CD4-positive, alpha-beta T cell treated with Interleukin-2 at 100 ng/mL for 4 hours (primary cell): ENCODE results near the gene NRSN2.

Experiments
- DNase-seq: peaks from one replicate; pipeline ENCODE4 v3.0.0-alpha.2; 2020; ENCODE audit warnings: low spot score

The NRSN2 gene

GRCh38 chr20:397432-398237 lies 50.7 kb downstream of the NRSN2 start:
- DNase-seq, result no peak

GRCh38 chr20:399182-399707 lies 52.3 kb downstream of the NRSN2 start:
- no peak for DNase-seq

- DNase-seq, result no peak
These were observed 53.2 kb downstream of the NRSN2 start for GRCh38 chr20:400128-400453.

- no peak for DNase-seq
These were observed 53.8 kb downstream of the NRSN2 start for GRCh38 chr20:400454-401275.

GRCh38 chr20:401682-402495 lies 55.0 kb downstream of the NRSN2 start:
- no peak for DNase-seq

GRCh38 chr20:402496-402885 lies 55.6 kb downstream of the NRSN2 start:
- DNase-seq, result no peak

GRCh38 chr20:402898-403581 lies 56.1 kb downstream of the NRSN2 start:
- DNase-seq, result no peak

- no peak for DNase-seq
These were observed 56.7 kb downstream of the NRSN2 start for GRCh38 chr20:403582-403957.

GRCh38 chr20:404088-404487 lies 57.2 kb downstream of the NRSN2 start:
- no peak for DNase-seq
